ENCODE data around the gene RFWD3.
A peak's percentile ranks its signal among the peaks of the same experiment; 100 is the strongest.
"Not testable (repeated sequence)": the region's sequence is repeated elsewhere in the genome, so short reads cannot be mapped to it uniquely, and the experiment has no call there.

The RFWD3 gene

GRCh38 chr16:74654536-74655050 lies 12.1 kb downstream of the RFWD3 start:
- no peak for TF ChIP-seq CTCF (IDR thresholded peaks at IDR 0.05; ENCODE audit: insufficient read depth, low read depth, low read length, missing control alignments)

GRCh38 chr16:74652883-74653282 lies 13.8 kb downstream of the RFWD3 start:
- not testable (repeated sequence) for DNase-seq (ENCODE audit: low read depth); H3K4me3 ChIP-seq (ENCODE audit: low read depth, low read length)

More at GRCh38 chr16:74654536-74655050, 12.1 kb downstream of the RFWD3 start:
- DNase-seq (ENCODE audit: low read depth) = no peak
- H3K4me3 ChIP-seq (ENCODE audit: low read depth, low read length) = no peak overlapping the region

GRCh38 chr16:74652249-74652648 lies 14.4 kb downstream of the RFWD3 start:
- TF ChIP-seq CTCF (IDR thresholded peaks at IDR 0.05; ENCODE audit: insufficient read depth, low read depth, low read length, missing control alignments) = no peak
- no peak overlapping the region for H3K4me3 ChIP-seq (ENCODE audit: low read depth, low read length)
- DNase-seq (ENCODE audit: low read depth) = no peak

- DNase-seq (ENCODE audit: low read depth) = no peak
- no peak for TF ChIP-seq CTCF (IDR thresholded peaks at IDR 0.05; ENCODE audit: insufficient read depth, low read depth, low read length, missing control alignments)
- no peak overlapping the region for H3K4me3 ChIP-seq (ENCODE audit: low read depth, low read length)
Measured at GRCh38 chr16:74651841-74652240, 14.8 kb downstream of the RFWD3 start.

GRCh38 chr16:74650966-74651567 lies 15.6 kb downstream of the RFWD3 start:
- no peak overlapping the region for H3K4me3 ChIP-seq (ENCODE audit: low read depth, low read length)
- no peak for DNase-seq (ENCODE audit: low read depth)
- peak; percentile 29 for TF ChIP-seq CTCF (IDR thresholded peaks at IDR 0.05; ENCODE audit: insufficient read depth, low read depth, low read length, missing control alignments)

- TF ChIP-seq CTCF (IDR thresholded peaks at IDR 0.05; ENCODE audit: insufficient read depth, low read depth, low read length, missing control alignments) = no peak
- no peak overlapping the region for H3K4me3 ChIP-seq (ENCODE audit: low read depth, low read length)
- DNase-seq (ENCODE audit: low read depth) = no peak
Measured at GRCh38 chr16:74649839-74650504, 16.7 kb downstream of the RFWD3 start.

- no peak for TF ChIP-seq CTCF (IDR thresholded peaks at IDR 0.05; ENCODE audit: insufficient read depth, low read depth, low read length, missing control alignments)
- no peak for DNase-seq (ENCODE audit: low read depth)
- no peak overlapping the region for H3K4me3 ChIP-seq (ENCODE audit: low read depth, low read length)
Measured at GRCh38 chr16:74641969-74642368, 24.7 kb downstream of the RFWD3 start.
